ENCODE results near the gene RAC3.

GRCh38 chr17:82001571-82002056 lies 29.9 kb upstream of the RAC3 start:
- no peak for TF ChIP-seq EZH2 (IDR thresholded peaks at IDR 0.05; ENCODE audit: low read length)
- TF ChIP-seq, protein P1, sequence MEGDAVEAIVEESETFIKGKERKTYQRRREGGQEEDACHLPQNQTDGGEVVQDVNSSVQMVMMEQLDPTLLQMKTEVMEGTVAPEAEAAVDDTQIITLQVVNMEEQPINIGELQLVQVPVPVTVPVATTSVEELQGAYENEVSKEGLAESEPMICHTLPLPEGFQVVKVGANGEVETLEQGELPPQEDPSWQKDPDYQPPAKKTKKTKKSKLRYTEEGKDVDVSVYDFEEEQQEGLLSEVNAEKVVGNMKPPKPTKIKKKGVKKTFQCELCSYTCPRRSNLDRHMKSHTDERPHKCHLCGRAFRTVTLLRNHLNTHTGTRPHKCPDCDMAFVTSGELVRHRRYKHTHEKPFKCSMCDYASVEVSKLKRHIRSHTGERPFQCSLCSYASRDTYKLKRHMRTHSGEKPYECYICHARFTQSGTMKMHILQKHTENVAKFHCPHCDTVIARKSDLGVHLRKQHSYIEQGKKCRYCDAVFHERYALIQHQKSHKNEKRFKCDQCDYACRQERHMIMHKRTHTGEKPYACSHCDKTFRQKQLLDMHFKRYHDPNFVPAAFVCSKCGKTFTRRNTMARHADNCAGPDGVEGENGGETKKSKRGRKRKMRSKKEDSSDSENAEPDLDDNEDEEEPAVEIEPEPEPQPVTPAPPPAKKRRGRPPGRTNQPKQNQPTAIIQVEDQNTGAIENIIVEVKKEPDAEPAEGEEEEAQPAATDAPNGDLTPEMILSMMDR (optimal IDR thresholded peaks at IDR 0.05 in 1 of 3, IDR thresholded peaks at IDR 0.05 in 1 of 3, conservative IDR thresholded peaks at IDR 0.05 in 1 of 3; ENCODE audit: extremely low read depth in 1 of 3, insufficient read depth in 2 of 3, low read length in 3 of 3): no peak
